GM23248 (cell line): ENCODE data around the gene DOCK3.

Experiments
- EZH2 ChIP-seq: fragments of 200-600 bp; sonication (generic); IDR thresholded peaks from 2 replicates; pipeline ENCODE4 v1.6.1; 2018; ENCODE audit warnings: antibody characterized with exemption, mild to moderate bottlenecking; ENCODE audit not compliant: insufficient read depth, poor library complexity, severe bottlenecking
- EZH2phosphoT487 ChIP-seq: fragments of 200-600 bp; sonication (generic); IDR thresholded peaks from 2 replicates; pipeline ENCODE4 v1.6.1; 2018; ENCODE audit warnings: antibody characterized with exemption, moderate library complexity, mild to moderate bottlenecking, low read depth; ENCODE audit not compliant: insufficient read depth

- TF ChIP-seq EZH2 (no peak), EZH2phosphoT487 (no peak)
Measured at GRCh38 chr3:51279448-51279847, 604.7 kb downstream of the DOCK3 start.
